CD4-positive, alpha-beta memory T cell (primary cell): ENCODE data around the gene HOTAIR. TPM values are rescaled to one million over a fixed set of nuclear protein-coding genes. Genes with fewer than 3 reads are reported as not detected.

Experiments used
- CTCF ChIA-PET: fragments of 350-600 bp; sonication (Branson Sonifier 250); formaldehyde crosslinking; loops from one replicate; lab custom pipeline; 2021; ENCODE audit warnings: inconsistent platforms; ENCODE audit not compliant: partially characterized antibody; lab: Charles Lee
- POLR2A ChIA-PET: fragments of 350-600 bp; sonication (Branson Sonifier 250); formaldehyde crosslinking; loops from one replicate; lab custom pipeline; 2021; ENCODE audit not compliant: partially characterized antibody; lab: Charles Lee
- DNase-seq, 5 donors: peaks; one replicate each; pipeline versions ENCODE4 v3.0.0 to v3.0.0-alpha.2; 2020 to 2022; ENCODE audit warnings: mixed read lengths in 1 of 5
- H3K27ac ChIP-seq: one replicate; pipeline ENCODE4 v1.7.0; 2013; ENCODE audit warnings: low read depth, low read length
- H3K27me3 ChIP-seq: 2 replicates; pipeline ENCODE4 v1.7.0; 2013; ENCODE audit warnings: mild to moderate bottlenecking, low read length, moderate library complexity; ENCODE audit not compliant: insufficient read depth
- H3K36me3 ChIP-seq: 2 replicates; pipeline ENCODE4 v1.7.0; 2013; ENCODE audit warnings: mild to moderate bottlenecking, low read length, moderate library complexity; ENCODE audit not compliant: insufficient read depth
- H3K4me1 ChIP-seq: 2 replicates; pipeline ENCODE4 v1.7.0; 2013; ENCODE audit warnings: mild to moderate bottlenecking, low read length, moderate library complexity; ENCODE audit not compliant: insufficient read depth
- H3K4me3 ChIP-seq, 2 donors: one replicate each; pipeline ENCODE4 v1.7.0; 2013; ENCODE audit warnings: low read length in 2 of 2, mild to moderate bottlenecking in 1 of 2
- H3K9me3 ChIP-seq, 2 donors: one replicate each; pipeline ENCODE4 v1.7.0; 2013; ENCODE audit warnings: low read length in 2 of 2, control low read depth in 1 of 2; ENCODE audit not compliant: control insufficient read depth in 1 of 2
- H3K27ac Mint-ChIP-seq, 7 donors: one replicate each; pipeline ENCODE4 v1.8.0; 2020 to 2021; ENCODE audit warnings: mixed read lengths in 7 of 7, mild to moderate bottlenecking in 6 of 7, inconsistent platforms in 3 of 7, moderate library complexity in 3 of 7
- H3K27me3 Mint-ChIP-seq, 2 donors: one replicate each; pipeline ENCODE4 v1.8.0; 2020 to 2021; ENCODE audit warnings: mixed read lengths in 2 of 2
- H3K36me3 Mint-ChIP-seq, 2 donors: one replicate each; pipeline ENCODE4 v1.8.0; 2020 to 2021; ENCODE audit warnings: mixed read lengths in 2 of 2, inconsistent platforms in 1 of 2, mild to moderate bottlenecking in 1 of 2
- H3K4me1 Mint-ChIP-seq, 4 donors: one replicate each; pipeline ENCODE4 v1.8.0; 2020 to 2021; ENCODE audit warnings: mixed read lengths in 4 of 4, mild to moderate bottlenecking in 1 of 4
- H3K4me3 Mint-ChIP-seq, 8 donors: one replicate each; pipeline ENCODE4 v1.8.0; 2020 to 2021; ENCODE audit warnings: mixed read lengths in 8 of 8, mild to moderate bottlenecking in 7 of 8, moderate library complexity in 6 of 8, inconsistent platforms in 3 of 8
- H3K9me3 Mint-ChIP-seq, 8 donors: one replicate each; pipeline ENCODE4 v1.8.0; 2020 to 2021; ENCODE audit warnings: mixed read lengths in 8 of 8, mild to moderate bottlenecking in 5 of 8, inconsistent platforms in 3 of 8, moderate library complexity in 1 of 8
- intact Hi-C: fragments of 100-400 bp; cut with micrococcal nuclease; formaldehyde crosslinking; loops from one replicate; pipeline ENCODE4 v1.15.1; 2023
- polyA plus RNA-seq, 2 donors: library from polyadenylated mRNA; unstranded; fragments of 300-500 nt; fragmentation: Illumina TruSeq; gene quantifications; one replicate each; pipeline ENCODE4 v1.2.3, GENCODE V29; 2021
- total RNA-seq, 2 experiments: library from RNA; stranded (reverse); gene quantifications; one replicate each; pipeline ENCODE4 v1.2.3, GENCODE V29; 2021

HOTAIR gene
- total and polyA plus RNA-seq, 4 experiments from 2014 or later: not detected

DNA sequence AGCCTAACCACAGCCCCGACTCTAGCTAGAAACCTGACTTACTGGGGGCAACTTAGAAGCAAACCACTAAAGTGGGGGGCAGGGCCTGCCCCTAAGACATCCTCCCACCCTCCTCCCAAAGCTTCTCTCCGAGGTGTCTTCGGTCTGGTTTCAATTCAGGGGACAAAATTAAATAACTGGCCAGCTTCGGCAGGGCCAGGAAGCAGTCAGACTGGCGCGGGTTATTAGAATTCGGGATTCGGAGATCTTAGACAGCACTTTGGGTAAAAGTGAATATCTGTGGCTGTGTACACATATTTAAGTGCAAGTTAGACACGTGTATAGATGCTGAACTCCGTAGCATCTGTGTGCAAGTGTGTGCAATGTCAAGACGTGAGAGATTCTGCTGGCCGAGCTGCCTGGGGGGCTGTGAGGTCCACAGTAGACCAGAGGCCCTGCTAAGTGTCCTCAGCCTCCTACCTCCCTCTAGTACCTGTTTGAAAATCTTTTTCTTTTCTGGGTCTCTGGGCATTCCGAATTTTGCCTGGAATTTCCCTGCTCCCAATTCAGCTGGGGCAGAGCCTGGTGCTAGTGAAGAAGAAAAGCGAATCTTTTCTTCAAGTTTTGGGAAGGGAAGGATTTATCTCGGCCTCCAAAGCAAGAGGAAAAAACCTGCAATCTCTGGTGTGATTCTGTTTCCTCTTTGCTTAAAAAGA, 6.2 kb upstream of the HOTAIR start:
- peaks cover 2 to 40% (median 15%) of the 10 kb centered on the region in 4 donors for H3K4me1 Mint-ChIP-seq
- H3K4me3 ChIP-seq: no peak overlapping the region
- H3K4me1 ChIP-seq: peaks cover 20% of the 10 kb centered on the region
- POLR2A ChIA-PET: interaction anchor here (1.0 kb wide), 1 partner anchor 12 kb away, joined by 3 read pairs; no protein-coding TSS in a partner anchor
- H3K27me3 ChIP-seq: peaks cover 92% of the 10 kb centered on the region
- peaks cover 68 to 77% of the 10 kb centered on the region in 2 donors for H3K27me3 Mint-ChIP-seq
- peak overlapping the region in 2 of 7 donors; percentile 65 to 81 for H3K27ac Mint-ChIP-seq
- H3K36me3 ChIP-seq: no peaks in the 10 kb centered on the region
- intact Hi-C loops: no loop called here
- no peak overlapping the region for H3K4me3 Mint-ChIP-seq
- CTCF ChIA-PET: no interaction called here
- H3K27ac ChIP-seq: no peak overlapping the region
- no peaks in the 10 kb centered on the region for H3K9me3 ChIP-seq
- DNase-seq: no peak
- peaks cover 0 to 34% (median 11%) of the 10 kb centered on the region in 8 donors for H3K9me3 Mint-ChIP-seq
- peaks cover 0 to 1% of the 10 kb centered on the region in 2 donors for H3K36me3 Mint-ChIP-seq

DNA sequence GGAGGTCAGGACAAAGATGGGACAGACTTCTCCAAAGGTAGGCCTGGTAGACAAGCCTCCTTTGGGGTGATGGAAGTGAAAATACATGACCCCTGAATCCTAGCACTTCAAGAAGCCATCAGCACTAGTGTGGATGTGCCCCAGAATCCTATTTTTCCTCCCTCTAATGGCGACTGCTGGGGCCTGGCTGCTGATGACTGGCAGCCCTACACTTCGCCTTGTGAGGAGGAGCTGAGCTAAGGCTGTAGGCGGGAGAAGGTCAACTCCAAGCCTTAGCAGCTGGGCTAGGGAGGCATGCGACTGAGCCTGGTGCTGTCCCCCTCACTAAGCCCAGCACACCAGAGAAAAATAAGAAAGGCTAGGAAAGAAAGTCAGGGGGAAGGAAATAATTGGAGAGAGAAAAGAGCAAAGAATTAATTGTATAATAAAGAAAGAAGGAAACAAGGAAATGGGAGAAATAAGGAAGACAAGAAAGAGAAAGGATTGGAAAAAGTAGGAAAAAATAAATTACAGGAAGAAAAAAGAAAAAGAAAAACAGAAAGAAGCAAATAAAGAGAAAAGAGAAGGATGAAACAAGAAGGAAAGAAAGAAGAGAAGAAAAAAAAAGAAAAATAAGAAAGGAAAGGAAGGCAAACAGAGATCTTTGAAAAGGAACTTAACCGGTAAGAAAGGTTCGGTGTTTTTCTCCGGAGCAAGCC, 5.5 kb upstream of the HOTAIR start:
- peaks cover 0 to 3% of the 10 kb centered on the region in 2 donors for H3K36me3 Mint-ChIP-seq
- ChIA-PET CTCF (no interaction called here), POLR2A (interaction anchor here (1.0 kb wide), 1 partner anchor 12 kb away, joined by 3 read pairs; no protein-coding TSS in a partner anchor)
- H3K27me3 Mint-ChIP-seq: peaks cover 69 to 80% of the 10 kb centered on the region in 2 donors
- H3K4me1 Mint-ChIP-seq: peaks cover 4 to 42% (median 16%) of the 10 kb centered on the region in 4 donors
- no peak for DNase-seq
- intact Hi-C loops: no loop called here
- Histone ChIP-seq H3K36me3 (no peaks in the 10 kb centered on the region), H3K4me3 (no peak overlapping the region), H3K27ac (no peak overlapping the region), H3K4me1 (peaks cover 19% of the 10 kb centered on the region), H3K27me3 (peaks cover 91% of the 10 kb centered on the region), H3K9me3 (no peaks in the 10 kb centered on the region)
- peaks cover 0 to 33% (median 12%) of the 10 kb centered on the region in 8 donors for H3K9me3 Mint-ChIP-seq
- H3K27ac Mint-ChIP-seq: peak overlapping the region in 2 of 7 donors; percentile 66 to 81
- H3K4me3 Mint-ChIP-seq: peak overlapping the region in 1 of 8 donors; percentile 17

DNA sequence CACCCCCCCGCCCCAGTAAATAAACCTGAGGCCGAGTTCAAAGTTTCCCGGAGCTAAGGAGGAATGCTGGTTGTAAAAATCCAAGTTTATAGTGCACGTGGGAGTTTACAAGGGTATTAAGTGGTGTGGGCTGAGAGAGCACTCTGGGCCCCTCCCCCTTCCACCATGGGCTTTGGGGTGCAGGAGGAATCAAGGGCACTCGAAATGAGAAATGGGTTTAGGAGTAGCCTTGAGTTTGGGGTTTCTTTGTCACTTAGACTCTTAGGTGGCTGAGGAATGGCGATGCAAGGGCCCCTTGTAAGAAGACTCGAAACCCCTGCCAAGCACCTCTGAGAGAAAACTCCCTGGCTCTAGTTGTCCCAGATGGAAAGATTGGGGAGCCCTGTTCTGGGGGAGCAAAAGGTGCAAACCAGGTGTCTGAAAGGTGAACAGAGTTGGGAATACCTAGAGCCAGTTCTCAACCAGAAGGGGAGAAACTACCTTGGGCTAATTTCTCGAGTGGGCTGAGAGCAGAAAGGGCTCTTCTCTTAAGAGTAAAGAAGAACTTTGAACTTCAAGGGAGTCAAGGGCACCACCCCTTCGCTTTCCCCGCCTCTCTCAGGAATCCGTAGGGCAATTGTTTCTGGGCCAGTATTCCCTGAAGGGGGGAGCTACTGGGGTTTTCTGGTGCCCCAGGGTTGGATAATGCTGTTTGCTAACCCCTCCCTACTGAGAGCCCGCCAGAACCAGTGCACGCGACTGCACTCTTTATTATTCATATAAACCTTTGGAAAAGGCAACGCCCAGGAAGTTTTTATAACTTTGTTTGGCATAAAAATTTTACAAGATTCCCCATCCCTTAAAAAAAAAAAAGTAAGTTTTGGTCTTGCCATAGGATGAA, 4.0 kb upstream of the HOTAIR start:
- Histone ChIP-seq H3K4me3 (no peak overlapping the region), H3K36me3 (no peaks in the 10 kb centered on the region), H3K27me3 (peaks cover 94% of the 10 kb centered on the region), H3K27ac (no peak overlapping the region), H3K9me3 (no peaks in the 10 kb centered on the region), H3K4me1 (peaks cover 26% of the 10 kb centered on the region)
- H3K4me3 Mint-ChIP-seq: no peak overlapping the region
- H3K36me3 Mint-ChIP-seq: peaks cover 0 to 2% of the 10 kb centered on the region in 2 donors
- ChIA-PET CTCF (no interaction called here), POLR2A (interaction anchor here (1.3 kb wide), 1 partner anchor 21 kb away, joined by 3 read pairs; the partner anchor contains the start of gene HOXC9)
- H3K9me3 Mint-ChIP-seq: peaks cover 0 to 37% (median 14%) of the 10 kb centered on the region in 8 donors
- intact Hi-C loops: no loop called here
- DNase-seq: no peak
- peaks cover 66 to 77% of the 10 kb centered on the region in 2 donors for H3K27me3 Mint-ChIP-seq
- peaks cover 2 to 35% (median 15%) of the 10 kb centered on the region in 4 donors for H3K4me1 Mint-ChIP-seq
- H3K27ac Mint-ChIP-seq: peak overlapping the region in 1 of 7 donors; percentile 42

DNA sequence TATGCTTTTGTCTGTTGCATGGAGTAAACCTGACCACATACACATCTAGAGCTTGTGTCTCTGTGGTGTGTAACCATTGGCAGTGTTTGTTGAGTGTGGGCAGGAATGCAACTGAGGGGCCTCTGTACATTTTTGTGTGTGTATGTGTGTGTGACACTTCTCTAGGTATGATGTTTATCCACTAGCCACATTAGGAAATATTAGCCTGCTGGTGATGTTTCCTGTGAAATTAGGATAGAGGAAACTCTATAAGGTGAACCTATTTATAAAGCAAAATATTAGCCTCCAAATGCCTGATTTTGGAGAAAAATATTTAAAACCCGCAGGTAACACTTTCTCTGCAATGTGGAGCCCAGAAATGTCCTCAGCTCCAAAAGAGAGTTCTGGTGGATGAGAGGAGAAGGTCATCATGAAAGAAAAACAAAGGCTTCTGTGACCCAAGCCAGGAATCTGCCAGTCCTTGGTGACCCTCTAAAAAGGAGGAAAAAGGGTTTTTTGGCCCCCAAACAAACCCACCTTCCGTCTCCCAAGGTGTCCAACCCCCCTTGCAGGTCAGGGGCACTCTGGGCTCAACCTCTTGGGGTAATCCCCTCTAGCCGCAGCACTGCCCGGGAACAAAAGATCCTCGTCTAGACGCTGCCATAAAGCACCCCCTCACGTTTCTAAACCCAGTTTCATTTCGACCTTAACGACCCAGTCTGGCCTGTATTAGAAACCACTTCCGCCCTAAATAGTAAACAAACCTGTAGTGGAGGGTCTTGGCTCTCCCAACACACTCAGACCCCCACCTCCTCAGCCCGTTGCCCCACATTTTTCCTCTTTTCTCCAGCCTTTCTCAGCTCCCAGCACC, 3.1 kb upstream of the HOTAIR start:
- Mint-ChIP-seq H3K9me3 (peaks cover 0 to 35% (median 13%) of the 10 kb centered on the region in 8 donors), H3K36me3 (peaks cover 5 to 6% of the 10 kb centered on the region in 2 donors), H3K4me1 (peaks cover 4 to 36% (median 18%) of the 10 kb centered on the region in 4 donors), H3K27me3 (peaks cover 64 to 75% of the 10 kb centered on the region in 2 donors), H3K4me3 (no peak overlapping the region), H3K27ac (peak overlapping the region in 1 of 7 donors; percentile 42)
- Histone ChIP-seq H3K9me3 (no peaks in the 10 kb centered on the region), H3K27me3 (peaks cover 92% of the 10 kb centered on the region), H3K36me3 (no peaks in the 10 kb centered on the region), H3K4me1 (peaks cover 30% of the 10 kb centered on the region), H3K4me3 (no peak overlapping the region), H3K27ac (no peak overlapping the region)
- intact Hi-C loops: no loop called here
- CTCF ChIA-PET: no interaction called here
- DNase-seq: no peak
- POLR2A ChIA-PET: interaction anchor here (1.3 kb wide), 1 partner anchor 22 kb away, joined by 3 read pairs; the partner anchor contains the start of gene HOXC9

DNA sequence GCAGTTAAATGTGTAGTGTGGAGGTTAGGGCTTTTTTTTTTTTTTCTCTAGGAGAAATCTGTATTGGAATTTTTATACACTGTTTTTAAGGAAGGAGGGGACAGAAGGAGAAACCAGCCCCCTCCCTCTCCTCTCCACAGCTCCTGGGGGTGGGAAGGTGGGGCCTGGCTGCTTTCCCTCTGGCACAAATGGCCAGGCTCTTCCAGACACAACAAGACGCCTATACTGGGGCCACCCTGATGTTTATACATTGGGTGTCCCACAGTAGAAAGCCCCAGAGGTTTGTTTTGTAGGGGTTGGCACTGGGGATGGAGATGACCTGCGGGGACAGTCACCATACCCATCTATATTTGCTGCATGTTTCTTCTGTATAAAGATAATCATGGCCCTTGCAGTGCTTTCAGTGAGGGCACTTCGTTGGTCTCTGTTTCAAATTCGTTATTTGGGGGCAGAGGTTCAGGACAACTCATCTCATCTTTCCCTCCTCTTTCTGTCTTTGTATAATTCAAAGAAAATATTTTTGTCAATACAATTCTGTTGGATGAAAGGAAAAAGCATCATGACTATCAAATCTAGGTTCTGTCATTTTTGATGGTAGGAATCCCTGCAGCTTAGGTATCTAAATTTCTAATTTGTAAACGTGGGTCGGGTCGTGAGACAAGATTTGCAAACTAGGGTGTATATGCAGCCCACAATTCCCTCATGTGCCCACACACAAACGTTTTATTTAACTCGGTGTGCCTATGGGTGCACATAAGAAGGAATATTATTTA, 2.3 kb upstream of the HOTAIR start:
- no peak for DNase-seq
- peaks cover 4 to 36% (median 19%) of the 10 kb centered on the region in 4 donors for H3K4me1 Mint-ChIP-seq
- peaks cover 67 to 74% of the 10 kb centered on the region in 2 donors for H3K27me3 Mint-ChIP-seq
- peaks cover 5 to 6% of the 10 kb centered on the region in 2 donors for H3K36me3 Mint-ChIP-seq
- no peak overlapping the region for H3K4me3 ChIP-seq
- no peak overlapping the region for H3K27ac ChIP-seq
- peaks cover 30% of the 10 kb centered on the region for H3K4me1 ChIP-seq
- ChIA-PET CTCF (no interaction called here), POLR2A (interaction anchor here (1.1 to 1.3 kb wide), 2 partner anchors 14 to 23 kb away, joined by 3 read pairs; partner anchors contain the start of gene HOXC9)
- H3K4me3 Mint-ChIP-seq: peak overlapping the region in 1 of 8 donors; percentile 30
- H3K27ac Mint-ChIP-seq: peak overlapping the region in 2 of 7 donors; percentile 42 to 46
- no peaks in the 10 kb centered on the region for H3K9me3 ChIP-seq
- no peaks in the 10 kb centered on the region for H3K36me3 ChIP-seq
- peaks cover 92% of the 10 kb centered on the region for H3K27me3 ChIP-seq
- intact Hi-C loops: no loop called here
- H3K9me3 Mint-ChIP-seq: peaks cover 0 to 32% (median 11%) of the 10 kb centered on the region in 8 donors
